OCI-LY1 (cell line): ENCODE results near the gene C2CD3.

Source experiments
- CTCF ChIP-seq: fragments of 200-600 bp; sonication (generic), shearing (Covaris generic); IDR thresholded peaks from 2 replicates; pipeline ENCODE4 v1.5.1; 2017; ENCODE audit warnings: mild to moderate bottlenecking, antibody characterized with exemption, low read length, moderate library complexity, mixed read lengths
- EZH2 ChIP-seq: fragments of 200-600 bp; sonication (generic), shearing (Covaris generic); IDR thresholded peaks from 2 replicates; pipeline ENCODE4 v1.8.0; 2017; ENCODE audit warnings: borderline replicate concordance, mixed run types, mild to moderate bottlenecking, antibody characterized with exemption, low read length, moderate library complexity, mixed read lengths

GRCh38 chr11:74033046-74033445 lies 137.8 kb downstream of the C2CD3 start:
- TF ChIP-seq CTCF: no peak
- TF ChIP-seq EZH2: no peak
